Measurements from ENCODE around the gene LMO4.

- peak in 1 of 4 donors; percentile 38 for TF ChIP-seq POLR2A (IDR thresholded peaks at IDR 0.05)
- TF ChIP-seq, protein P1, sequence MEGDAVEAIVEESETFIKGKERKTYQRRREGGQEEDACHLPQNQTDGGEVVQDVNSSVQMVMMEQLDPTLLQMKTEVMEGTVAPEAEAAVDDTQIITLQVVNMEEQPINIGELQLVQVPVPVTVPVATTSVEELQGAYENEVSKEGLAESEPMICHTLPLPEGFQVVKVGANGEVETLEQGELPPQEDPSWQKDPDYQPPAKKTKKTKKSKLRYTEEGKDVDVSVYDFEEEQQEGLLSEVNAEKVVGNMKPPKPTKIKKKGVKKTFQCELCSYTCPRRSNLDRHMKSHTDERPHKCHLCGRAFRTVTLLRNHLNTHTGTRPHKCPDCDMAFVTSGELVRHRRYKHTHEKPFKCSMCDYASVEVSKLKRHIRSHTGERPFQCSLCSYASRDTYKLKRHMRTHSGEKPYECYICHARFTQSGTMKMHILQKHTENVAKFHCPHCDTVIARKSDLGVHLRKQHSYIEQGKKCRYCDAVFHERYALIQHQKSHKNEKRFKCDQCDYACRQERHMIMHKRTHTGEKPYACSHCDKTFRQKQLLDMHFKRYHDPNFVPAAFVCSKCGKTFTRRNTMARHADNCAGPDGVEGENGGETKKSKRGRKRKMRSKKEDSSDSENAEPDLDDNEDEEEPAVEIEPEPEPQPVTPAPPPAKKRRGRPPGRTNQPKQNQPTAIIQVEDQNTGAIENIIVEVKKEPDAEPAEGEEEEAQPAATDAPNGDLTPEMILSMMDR (IDR thresholded peaks at IDR 0.05): no peak
These were observed 1.6 kb downstream of the LMO4 start for GRCh38 chr1:87330057-87330884.
